Caco-2 (cell line): Measurements from ENCODE around the gene ZBTB17. TPM values are rescaled to one million over a fixed set of nuclear protein-coding genes. Genes with fewer than 3 reads are reported as not detected.

ENCODE experiments used
- BruUV-seq: library from RNA; stranded (reverse); fragments of 400-500 nt; replicated peaks from 2 replicates; lab custom pipeline; 2021; lab: Mats Ljungman, UMichigan
- CTCF ChIA-PET: fragments of 300-600 bp; sonication (Branson Sonifier 250); formaldehyde crosslinking; loops from one replicate; lab custom pipeline; 2022; ENCODE audit warnings: antibody characterized with exemption; lab: Charles Lee
- POLR2A ChIA-PET: fragments of 300-600 bp; sonication (Branson Sonifier 250); formaldehyde crosslinking; loops from one replicate; lab custom pipeline; 2022; ENCODE audit warnings: antibody characterized with exemption; lab: Charles Lee
- DNase-seq, 2 experiments: peaks; one replicate each; pipeline versions ENCODE4 v3.0.0 to v3.0.0-alpha.2; 2020 to 2022
- H3K27me3 ChIP-seq: replicated peaks from 2 replicates; pipeline ENCODE4 v1.6.0; 2011; ENCODE audit warnings: low read length; ENCODE audit not compliant: control insufficient read depth, insufficient read depth
- H3K36me3 ChIP-seq: 2 replicates; pipeline ENCODE4 v1.5.1; 2011; ENCODE audit warnings: low read length; ENCODE audit not compliant: control insufficient read depth, insufficient read depth
- H3K4me1 ChIP-seq: fragments of 250-450 bp; sonication (Bioruptor Pico); 2 replicates; pipeline ENCODE4 v1.5.1; 2020; ENCODE audit warnings: mild to moderate bottlenecking
- H3K4me3 ChIP-seq: 2 replicates; pipeline ENCODE4 v1.5.1; 2011; ENCODE audit warnings: low read depth, mild to moderate bottlenecking, control low read depth, low read length
- H3K9me3 ChIP-seq: fragments of 250-450 bp; sonication (Bioruptor Pico); 2 replicates; pipeline ENCODE4 v1.5.1; 2020; ENCODE audit warnings: mild to moderate bottlenecking, moderate library complexity
- H3K27ac Mint-ChIP-seq: one replicate; pipeline ENCODE4 v1.8.0; 2022; ENCODE audit warnings: mixed read lengths; ENCODE audit not compliant: unreplicated experiment
- H3K27me3 Mint-ChIP-seq: one replicate; pipeline ENCODE4 v1.8.0; 2022; ENCODE audit warnings: mixed read lengths; ENCODE audit not compliant: insufficient read depth, unreplicated experiment
- H3K36me3 Mint-ChIP-seq: one replicate; pipeline ENCODE4 v1.8.0; 2022; ENCODE audit warnings: mild to moderate bottlenecking, mixed read lengths; ENCODE audit not compliant: insufficient read depth, unreplicated experiment
- H3K4me1 Mint-ChIP-seq: one replicate; pipeline ENCODE4 v1.8.0; 2022; ENCODE audit warnings: low read depth, mixed read lengths; ENCODE audit not compliant: unreplicated experiment
- H3K4me3 Mint-ChIP-seq: one replicate; pipeline ENCODE4 v1.8.0; 2022; ENCODE audit warnings: mild to moderate bottlenecking, moderate library complexity, mixed read lengths; ENCODE audit not compliant: unreplicated experiment
- H3K9me3 Mint-ChIP-seq: one replicate; pipeline ENCODE4 v1.8.0; 2022; ENCODE audit warnings: mixed read lengths; ENCODE audit not compliant: unreplicated experiment
- CTCF ChIP-seq, 2 experiments: fragments of 200-600 bp in 1 of 2; IDR thresholded peaks; 1 replicate in 1 of 2; 2 replicates in 1 of 2; pipeline versions ENCODE4 v1.5.1 to v1.8.0; 2011 to 2022; ENCODE audit warnings: antibody characterized with exemption in 1 of 2, control low read depth in 1 of 2, inconsistent platforms in 1 of 2, low read depth in 1 of 2, low read length in 1 of 2, mild to moderate bottlenecking in 1 of 2, moderate library complexity in 1 of 2; ENCODE audit not compliant: insufficient read depth in 1 of 2, severe bottlenecking in 1 of 2, unreplicated experiment in 1 of 2
- intact Hi-C: fragments of 100-400 bp; cut with micrococcal nuclease; formaldehyde crosslinking; loops from one replicate; pipeline ENCODE4 v1.10.0; 2022; ENCODE audit not compliant: unreplicated experiment
- total RNA-seq: library from RNA; stranded (reverse); gene quantifications from 2 replicates; pipeline ENCODE4 v1.2.3, GENCODE V29; 2022

ZBTB17 gene
- total RNA-seq, 1 experiment from 2014 or later: 23.5 TPM

DNA sequence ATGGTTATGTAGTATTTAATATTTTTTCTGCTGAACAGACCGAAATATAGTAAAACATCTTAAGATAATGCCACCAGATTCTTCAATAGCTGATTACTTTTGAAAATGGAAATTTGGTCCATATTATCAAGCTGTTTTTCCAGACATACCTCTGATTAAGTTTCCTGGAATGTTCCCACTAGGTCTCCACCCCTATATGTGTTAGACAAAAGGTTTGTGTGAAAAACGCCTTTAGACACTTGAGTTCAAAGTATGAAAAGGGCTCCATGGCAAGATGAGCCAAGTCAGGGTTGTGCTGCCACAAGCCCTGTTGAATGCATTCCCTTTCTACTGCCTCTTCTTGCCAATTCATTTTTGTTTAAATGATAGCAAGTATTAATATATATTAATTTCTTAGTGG is 52.7 kb downstream of the ZBTB17 start:
- no TSS peak for BruUV-seq
- Histone ChIP-seq H3K27me3 (no peaks in the 10 kb centered on the region), H3K36me3 (no peaks in the 10 kb centered on the region; the same call in 1 of the 2 replicates), H3K4me3 (no peak overlapping the region), H3K9me3 (no peaks in the 10 kb centered on the region), H3K4me1 (peaks cover 13% of the 10 kb centered on the region; the same call in 1 of the 2 replicates)
- intact Hi-C loops: loop anchor here (5.0 kb wide), 2 partner anchors 106 to 121 kb away; no protein-coding TSS in a partner anchor
- H3K27ac Mint-ChIP-seq: no peak overlapping the region
- H3K4me3 Mint-ChIP-seq: no peak overlapping the region
- no peaks in the 10 kb centered on the region for H3K4me1 Mint-ChIP-seq
- POLR2A ChIA-PET: no interaction called here
- peaks cover 48% of the 10 kb centered on the region for H3K36me3 Mint-ChIP-seq
- no peak for TF ChIP-seq CTCF (IDR thresholded peaks at IDR 0.05; ENCODE audit: insufficient read depth in 1 of 2, low read depth in 1 of 2, low read length in 1 of 2, severe bottlenecking in 1 of 2, unreplicated experiment in 1 of 2)
- H3K9me3 Mint-ChIP-seq: no peaks in the 10 kb centered on the region
- H3K27me3 Mint-ChIP-seq: no peaks in the 10 kb centered on the region
- no peak for DNase-seq
- CTCF ChIA-PET: no interaction called here

DNA sequence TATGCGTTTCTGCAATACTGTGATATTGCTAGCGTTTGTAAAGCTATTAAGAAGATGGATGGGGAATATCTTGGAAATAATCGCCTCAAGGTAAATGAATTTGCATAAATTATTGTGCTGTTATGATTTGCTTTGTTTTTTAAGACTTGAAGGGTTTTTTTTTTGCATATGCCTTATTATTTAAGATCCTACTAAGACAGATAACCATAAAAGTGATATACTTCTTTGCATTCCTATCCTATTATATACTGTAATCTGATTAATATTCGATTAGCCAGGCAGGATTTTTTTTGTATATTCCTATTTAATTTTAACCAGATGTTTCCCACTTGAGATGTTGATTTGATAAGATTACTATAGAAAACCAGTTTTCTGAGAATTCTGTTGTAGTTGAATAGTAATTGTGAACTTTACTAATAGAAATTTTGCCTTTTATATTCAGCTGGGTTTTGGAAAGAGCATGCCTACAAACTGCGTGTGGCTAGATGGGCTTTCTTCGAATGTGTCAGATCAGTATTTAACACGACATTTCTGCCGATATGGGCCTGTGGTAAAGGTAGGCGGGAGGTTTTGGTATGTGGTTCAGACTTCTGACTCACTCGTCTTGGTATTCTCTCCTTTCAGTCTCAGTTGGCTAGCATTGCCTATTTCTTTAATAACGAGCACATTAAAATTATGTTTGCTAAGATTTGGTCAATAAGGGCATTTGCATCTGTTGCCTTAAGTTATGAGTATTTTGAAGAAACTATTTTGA is 56.8 kb downstream of the ZBTB17 start:
- Mint-ChIP-seq H3K36me3 (peaks cover 57% of the 10 kb centered on the region), H3K27me3 (no peaks in the 10 kb centered on the region), H3K4me3 (no peak overlapping the region), H3K9me3 (no peaks in the 10 kb centered on the region), H3K27ac (no peak overlapping the region), H3K4me1 (no peaks in the 10 kb centered on the region)
- POLR2A ChIA-PET: no interaction called here
- no peaks in the 10 kb centered on the region for H3K9me3 ChIP-seq
- no peak overlapping the region for H3K4me3 ChIP-seq
- DNase-seq: no peak
- no peaks in the 10 kb centered on the region for H3K27me3 ChIP-seq
- no TSS peak for BruUV-seq
- no peak for TF ChIP-seq CTCF (IDR thresholded peaks at IDR 0.05; ENCODE audit: insufficient read depth in 1 of 2, low read depth in 1 of 2, low read length in 1 of 2, severe bottlenecking in 1 of 2, unreplicated experiment in 1 of 2)
- peaks cover 7% of the 10 kb centered on the region; the same call in 1 of the 2 replicates for H3K4me1 ChIP-seq
- intact Hi-C loops: no loop called here
- CTCF ChIA-PET: no interaction called here
- no peaks in the 10 kb centered on the region for H3K36me3 ChIP-seq

- Histone ChIP-seq H3K27me3 (no peaks in the 10 kb centered on the region), H3K36me3 (no peaks in the 10 kb centered on the region), H3K9me3 (no peaks in the 10 kb centered on the region), H3K4me3 (no peak overlapping the region), H3K4me1 (no peaks in the 10 kb centered on the region)
- DNase-seq: no peak
- CTCF ChIA-PET: no interaction called here
- Mint-ChIP-seq H3K27me3 (no peaks in the 10 kb centered on the region), H3K27ac (no peak overlapping the region), H3K4me3 (no peak overlapping the region), H3K36me3 (peaks cover 60% of the 10 kb centered on the region), H3K9me3 (no peaks in the 10 kb centered on the region), H3K4me1 (no peaks in the 10 kb centered on the region)
- no TSS peak for BruUV-seq
- intact Hi-C loops: no loop called here
- POLR2A ChIA-PET: no interaction called here
- TF ChIP-seq CTCF (IDR thresholded peaks at IDR 0.05; ENCODE audit: insufficient read depth in 1 of 2, low read depth in 1 of 2, low read length in 1 of 2, severe bottlenecking in 1 of 2, unreplicated experiment in 1 of 2): no peak
These were observed 59.0 kb downstream of the ZBTB17 start for GRCh38 chr1:15916916-15917315.
